ENCODE data around the gene HBA1. TPM values are rescaled to one million over a fixed set of nuclear protein-coding genes. Genes with fewer than 3 reads are reported as not detected.
"Not testable (repeated sequence)": the region's sequence is repeated elsewhere in the genome, so short reads cannot be mapped to it uniquely, and the experiment has no call there.

Gene HBA1
- total RNA-seq, 1 donor from 2014 or later: not detected

GRCh38 chr16:194516-194915, 18.0 kb downstream of the HBA1 start:
- DNase-seq (ENCODE audit: low read depth, low spot score): no peak

- no peak for DNase-seq (ENCODE audit: low read depth, low spot score)
Measured at GRCh38 chr16:200388-200787, 23.9 kb downstream of the HBA1 start.

GRCh38 chr16:203246-203645, 26.8 kb downstream of the HBA1 start:
- DNase-seq (ENCODE audit: low read depth, low spot score): no peak

GRCh38 chr16:204046-204445, 27.6 kb downstream of the HBA1 start:
- not testable (repeated sequence) for DNase-seq (ENCODE audit: low read depth, low spot score)

GRCh38 chr16:209359-209758, 32.9 kb downstream of the HBA1 start:
- DNase-seq (ENCODE audit: low read depth, low spot score): not testable (repeated sequence)

- not testable (repeated sequence) for DNase-seq (ENCODE audit: low read depth, low spot score)
Measured at GRCh38 chr16:211631-212180, 35.2 kb downstream of the HBA1 start.

GRCh38 chr16:212999-213398, 36.5 kb downstream of the HBA1 start:
- DNase-seq (ENCODE audit: low read depth, low spot score): no peak

- no peak for DNase-seq (ENCODE audit: low read depth, low spot score)
Measured at GRCh38 chr16:220021-220420, 43.5 kb downstream of the HBA1 start.

Other genes starting within 250 kb of the HBA1 start
- 8.4 and 10.2 TPM in 2 replicates for gene POLR3K, start 123.1 kb upstream of the HBA1 start, total RNA-seq
- 29.2 and 40.9 TPM in 2 replicates for gene SNRNP25, start 122.9 kb upstream of the HBA1 start, total RNA-seq
- gene RHBDF1, start 104.0 kb upstream of the HBA1 start, total RNA-seq: 24.9 and 26.2 TPM in 2 replicates
- 129 and 253 TPM in 2 replicates for gene MPG, start 98.5 kb upstream of the HBA1 start, total RNA-seq
- 6.4 and 6.6 TPM in 2 replicates for gene NPRL3, start 38.0 kb upstream of the HBA1 start, total RNA-seq
- not detected in 2 replicates for gene HBZ, start 24.0 kb upstream of the HBA1 start, total RNA-seq
- not detected in 2 replicates for gene HBM, start 10.7 kb upstream of the HBA1 start, total RNA-seq
- gene HBA2, start 3.8 kb upstream of the HBA1 start, total RNA-seq: not detected in 2 replicates
- gene HBQ1, start 3.8 kb downstream of the HBA1 start, total RNA-seq: 0.21 and 1.5 TPM in 2 replicates
- gene LUC7L, start 52.8 kb downstream of the HBA1 start, total RNA-seq: 32.0 and 57.0 TPM in 2 replicates
- 49.5 and 54.3 TPM in 2 replicates for gene FAM234A, start 58.1 kb downstream of the HBA1 start, total RNA-seq
- 2.7 and 4.6 TPM in 2 replicates for gene RGS11, start 99.3 kb downstream of the HBA1 start, total RNA-seq
- gene ARHGDIG, start 103.9 kb downstream of the HBA1 start, total RNA-seq: 1.5 and 12.3 TPM in 2 replicates
- 0.14 and 0.92 TPM in 2 replicates for gene PDIA2, start 106.5 kb downstream of the HBA1 start, total RNA-seq
- gene AXIN1, start 176.0 kb downstream of the HBA1 start, total RNA-seq: 23.5 and 23.8 TPM in 2 replicates
- gene MRPL28, start 193.9 kb downstream of the HBA1 start, total RNA-seq: 113 and 131 TPM in 2 replicates
- gene PGAP6, start 205.3 kb downstream of the HBA1 start, total RNA-seq: 81.1 and 102 TPM in 2 replicates
- 42.2 and 87.8 TPM in 2 replicates for gene NME4, start 220.5 kb downstream of the HBA1 start, total RNA-seq
- gene DECR2, start 225.2 kb downstream of the HBA1 start, total RNA-seq: 10.5 and 19.4 TPM in 2 replicates
- 27.7 and 33.3 TPM in 2 replicates for gene RAB11FIP3, start 249.0 kb downstream of the HBA1 start, total RNA-seq